GM12878 (cell line): ENCODE results near the gene MINPP1. TPM values are rescaled to one million over a fixed set of nuclear protein-coding genes. Genes with fewer than 3 reads are reported as not detected.

Experiments
- ATAC-seq: fragments of 200-7000 bp; cut with Tn5 transposase; 3 replicates; pipeline ENCODE4 v1.9.1; 2020; ENCODE audit warnings: mild to moderate bottlenecking, moderate library complexity
- BruUV-seq: library from RNA; stranded (reverse); fragments of 400-500 nt; replicated peaks from 2 replicates; lab custom pipeline; 2021; lab: Mats Ljungman, UMichigan
- CTCF ChIA-PET: fragments of 300-600 bp; sonication (Branson Sonifier 250); formaldehyde crosslinking; extraction: SDS; loops from one replicate; lab custom pipeline; 2021; ENCODE audit warnings: inconsistent platforms; lab: Yijun Ruan, JAX
- POLR2A ChIA-PET: fragments of 350-600 bp; formaldehyde crosslinking; extraction: SDS; loops from one replicate; lab custom pipeline; 2021; ENCODE audit warnings: inconsistent platforms; lab: Charles Lee
- RAD21 ChIA-PET: fragments of 300-600 bp; sonication (Branson Sonifier 250); formaldehyde crosslinking; loops from one replicate; lab custom pipeline; 2023; ENCODE audit warnings: antibody characterized with exemption; ENCODE audit not compliant: unreplicated experiment; lab: Charles Lee
- SMC1A ChIA-PET: fragments of 300-600 bp; sonication (Branson Sonifier 250); formaldehyde crosslinking; loops from one replicate; lab custom pipeline; 2023; ENCODE audit not compliant: unreplicated experiment, uncharacterized antibody; lab: Charles Lee
- DNase-seq: peaks from one replicate; pipeline ENCODE4 v3.0.0-alpha.2; 2011; ENCODE audit warnings: low read depth, low spot score
- FAIRE-seq: peaks from 3 replicates; lab custom pipeline; 2011; peaks lifted over from hg19 to GRCh38; lab: Jason Lieb, UNC
- H2AFZ ChIP-seq: 2 replicates; pipeline ENCODE4 v1.6.0; 2011; ENCODE audit warnings: low read depth, low read length, control low read depth; ENCODE audit not compliant: control insufficient read depth
- H3K27ac ChIP-seq: 2 replicates; pipeline ENCODE4 v1.5.1; 2011; ENCODE audit warnings: control low read depth; ENCODE audit not compliant: control insufficient read depth, insufficient read depth
- H3K27me3 ChIP-seq, 2 experiments: replicated peaks in 1 of 2; 2 replicates each; pipeline versions ENCODE4 v1.6.0 to v1.6.1; 2011; ENCODE audit warnings: low read length in 1 of 2; ENCODE audit not compliant: control insufficient read depth in 2 of 2, insufficient read depth in 2 of 2
- H3K36me3 ChIP-seq, 2 experiments: 2 replicates each; pipeline ENCODE4 v1.5.1; 2011; ENCODE audit warnings: low read length in 1 of 2; ENCODE audit not compliant: control insufficient read depth in 2 of 2, insufficient read depth in 2 of 2
- H3K4me1 ChIP-seq: 2 replicates; pipeline ENCODE4 v1.6.1; 2011; ENCODE audit warnings: mild to moderate bottlenecking, low read length, moderate library complexity, mixed read lengths; ENCODE audit not compliant: control insufficient read depth, insufficient read depth
- H3K4me2 ChIP-seq: 2 replicates; pipeline ENCODE4 v1.6.0; 2011; ENCODE audit warnings: control low read depth; ENCODE audit not compliant: control insufficient read depth, insufficient read depth
- H3K4me3 ChIP-seq: fragments of 200-600 bp; sonication (generic); 2 replicates; pipeline ENCODE4 v1.5.1; 2016
- H3K79me2 ChIP-seq: 2 replicates; pipeline ENCODE4 v1.6.0; 2011; ENCODE audit warnings: low read length; ENCODE audit not compliant: control insufficient read depth, insufficient read depth
- H3K9ac ChIP-seq: 2 replicates; pipeline ENCODE4 v1.8.0; 2011; ENCODE audit warnings: low read length, control low read depth, mixed read lengths; ENCODE audit not compliant: control insufficient read depth, insufficient read depth
- H3K9me3 ChIP-seq: replicated peaks from 3 replicates; pipeline ENCODE4 v1.5.1; 2011; ENCODE audit warnings: mild to moderate bottlenecking, low read length; ENCODE audit not compliant: control insufficient read depth, insufficient read depth
- H4K20me1 ChIP-seq: 2 replicates; pipeline ENCODE4 v1.6.0; 2011; ENCODE audit not compliant: control insufficient read depth, insufficient read depth
- SRF ChIP-seq, 2 experiments: IDR thresholded peaks; 2 replicates each; pipeline ENCODE4 v1.6.1; 2011; ENCODE audit warnings: low read depth in 2 of 2, low read length in 2 of 2, mild to moderate bottlenecking in 1 of 2, moderate library complexity in 1 of 2
- ZBED1 ChIP-seq: IDR thresholded peaks from 2 replicates; pipeline ENCODE4 v1.6.1; 2016; ENCODE audit warnings: borderline replicate concordance
- WGBS: methylation state at CpG from one replicate; pipeline ENCODE4 v1.1.6; 2016; ENCODE audit warnings: low lambda C conversion rate; ENCODE audit not compliant: insufficient replicate concordance, insufficient coverage; ENCODE audit errors: missing lambda C conversion rate; 5-methylcytosine and 5-hydroxymethylcytosine counted together
- in situ Hi-C: fragments of 300-500 bp; cut with MboI; formaldehyde crosslinking; loops from 9 replicates; pipeline ENCODE4 v1.14.3; 2018; ENCODE audit warnings: mixed read lengths
- intact Hi-C: fragments of 100-400 bp; cut with micrococcal nuclease; formaldehyde crosslinking; loops from one replicate; pipeline ENCODE4 v1.14.2; 2022; ENCODE audit not compliant: unreplicated experiment
- polyA plus RNA-seq, 11 experiments: library from polyadenylated mRNA; depleted of rRNA in 4 of 11; unstranded in 6 of 11; stranded (reverse) in 5 of 11; fragments of >200 nt; fragmentation: Nextera tagmentation in 4 of 11; fragmentation: Illumina TruSeq in 1 of 11; extraction: Ambion mirVana in 4 of 11; extraction: Trizol in 1 of 11; gene quantifications; 1 replicate in 1 of 11; 2 replicates in 10 of 11; pipeline versions ENCODE4 v1.2.1 to v1.2.3, GENCODE V29; 2011 to 2016; ENCODE audit warnings: inconsistent platforms in 2 of 11, missing spikeins in 2 of 11, low read depth in 1 of 11
- total RNA-seq, 4 experiments: library from RNA; depleted of rRNA in 3 of 4; stranded (reverse); fragments of >200 nt in 3 of 4; fragmentation: Illumina TruSeq in 1 of 4; extraction: Trizol in 1 of 4; gene quantifications; 2 replicates each; pipeline versions ENCODE4 v1.2.1 to v1.2.3, GENCODE V29; 2013 to 2021
- TF ChIP-seq, protein P1 (sequence below): IDR thresholded peaks from 2 replicates; pipeline ENCODE4 v1.6.1; 2012; ENCODE audit warnings: low read length, inconsistent platforms
- TF ChIP-seq, protein P2 (sequence below): IDR thresholded peaks from 2 replicates; pipeline ENCODE4 v1.6.1; 2011; ENCODE audit warnings: borderline replicate concordance, low read depth, mild to moderate bottlenecking, moderate library complexity, low read length; ENCODE audit not compliant: insufficient read depth, poor library complexity, severe bottlenecking
- TF ChIP-seq, protein P3 (sequence below): fragments of 450-650 bp; IDR thresholded peaks from 2 replicates; pipeline ENCODE4 v1.6.1; 2017; ENCODE audit warnings: antibody characterized with exemption, mild to moderate bottlenecking, moderate library complexity

MINPP1 gene
- total and polyA plus RNA-seq, 10 of the 15 experiments (the other 5 are each of a cell fraction or from before 2014, with no cell fraction given), result 3.9 to 29.2 (median 10.7) TPM

DNA sequence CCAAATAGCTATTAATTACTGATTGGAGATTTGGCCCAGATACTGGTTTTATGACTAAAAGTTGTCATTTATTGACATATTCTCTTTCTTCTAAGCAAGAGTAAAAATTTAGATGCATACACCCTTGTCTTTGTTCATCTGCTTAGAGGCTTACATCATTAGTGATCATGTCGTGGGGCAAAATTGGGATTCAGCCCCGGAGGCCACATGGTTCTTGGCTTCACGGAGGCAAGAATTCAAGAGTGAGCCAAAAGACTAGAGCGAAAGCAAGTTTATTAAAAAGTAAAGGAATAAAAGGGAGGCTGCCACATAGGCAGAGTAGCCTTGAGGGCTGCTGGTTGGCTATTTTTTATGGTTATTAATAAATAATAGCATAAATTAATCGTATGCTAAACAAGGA, 41.1 kb downstream of the MINPP1 start:
- CTCF ChIA-PET, result no interaction called here
- in situ Hi-C loops (loop anchor here (25.0 kb wide), 1 partner anchor 192 kb away; no protein-coding TSS in a partner anchor), intact Hi-C loops (no loop called here)
- Histone ChIP-seq H4K20me1 (no peaks in the 10 kb centered on the region), H3K36me3 (peaks cover 0 to 3% of the 10 kb centered on the region in 2 experiments; a peak in 1 of 4 replicates), H3K79me2 (no peaks in the 10 kb centered on the region), H3K27me3 (no peaks in the 10 kb centered on the region), H3K9me3 (peaks cover 11% of the 10 kb centered on the region; the same call in 2 of the 3 replicates), H3K4me1 (no peaks in the 10 kb centered on the region), H3K27ac (no peak overlapping the region), H2AFZ (no peak overlapping the region), H3K9ac (no peak overlapping the region), H3K4me2 (no peak overlapping the region), H3K4me3 (no peak overlapping the region)
- 76% methylated on average over 5 of the region's 5 CpGs for WGBS
- POLR2A ChIA-PET, result interaction anchor here (1.2 kb wide), 1 partner anchor 11 kb away, joined by 3 read pairs; no protein-coding TSS in a partner anchor
- TF ChIP-seq, protein P1, sequence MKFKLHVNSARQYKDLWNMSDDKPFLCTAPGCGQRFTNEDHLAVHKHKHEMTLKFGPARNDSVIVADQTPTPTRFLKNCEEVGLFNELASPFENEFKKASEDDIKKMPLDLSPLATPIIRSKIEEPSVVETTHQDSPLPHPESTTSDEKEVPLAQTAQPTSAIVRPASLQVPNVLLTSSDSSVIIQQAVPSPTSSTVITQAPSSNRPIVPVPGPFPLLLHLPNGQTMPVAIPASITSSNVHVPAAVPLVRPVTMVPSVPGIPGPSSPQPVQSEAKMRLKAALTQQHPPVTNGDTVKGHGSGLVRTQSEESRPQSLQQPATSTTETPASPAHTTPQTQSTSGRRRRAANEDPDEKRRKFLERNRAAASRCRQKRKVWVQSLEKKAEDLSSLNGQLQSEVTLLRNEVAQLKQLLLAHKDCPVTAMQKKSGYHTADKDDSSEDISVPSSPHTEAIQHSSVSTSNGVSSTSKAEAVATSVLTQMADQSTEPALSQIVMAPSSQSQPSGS, result no peak
- TF ChIP-seq, protein P2, sequence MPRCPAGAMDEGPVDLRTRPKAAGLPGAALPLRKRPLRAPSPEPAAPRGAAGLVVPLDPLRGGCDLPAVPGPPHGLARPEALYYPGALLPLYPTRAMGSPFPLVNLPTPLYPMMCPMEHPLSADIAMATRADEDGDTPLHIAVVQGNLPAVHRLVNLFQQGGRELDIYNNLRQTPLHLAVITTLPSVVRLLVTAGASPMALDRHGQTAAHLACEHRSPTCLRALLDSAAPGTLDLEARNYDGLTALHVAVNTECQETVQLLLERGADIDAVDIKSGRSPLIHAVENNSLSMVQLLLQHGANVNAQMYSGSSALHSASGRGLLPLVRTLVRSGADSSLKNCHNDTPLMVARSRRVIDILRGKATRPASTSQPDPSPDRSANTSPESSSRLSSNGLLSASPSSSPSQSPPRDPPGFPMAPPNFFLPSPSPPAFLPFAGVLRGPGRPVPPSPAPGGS, result no peak
- TF ChIP-seq, protein P3, sequence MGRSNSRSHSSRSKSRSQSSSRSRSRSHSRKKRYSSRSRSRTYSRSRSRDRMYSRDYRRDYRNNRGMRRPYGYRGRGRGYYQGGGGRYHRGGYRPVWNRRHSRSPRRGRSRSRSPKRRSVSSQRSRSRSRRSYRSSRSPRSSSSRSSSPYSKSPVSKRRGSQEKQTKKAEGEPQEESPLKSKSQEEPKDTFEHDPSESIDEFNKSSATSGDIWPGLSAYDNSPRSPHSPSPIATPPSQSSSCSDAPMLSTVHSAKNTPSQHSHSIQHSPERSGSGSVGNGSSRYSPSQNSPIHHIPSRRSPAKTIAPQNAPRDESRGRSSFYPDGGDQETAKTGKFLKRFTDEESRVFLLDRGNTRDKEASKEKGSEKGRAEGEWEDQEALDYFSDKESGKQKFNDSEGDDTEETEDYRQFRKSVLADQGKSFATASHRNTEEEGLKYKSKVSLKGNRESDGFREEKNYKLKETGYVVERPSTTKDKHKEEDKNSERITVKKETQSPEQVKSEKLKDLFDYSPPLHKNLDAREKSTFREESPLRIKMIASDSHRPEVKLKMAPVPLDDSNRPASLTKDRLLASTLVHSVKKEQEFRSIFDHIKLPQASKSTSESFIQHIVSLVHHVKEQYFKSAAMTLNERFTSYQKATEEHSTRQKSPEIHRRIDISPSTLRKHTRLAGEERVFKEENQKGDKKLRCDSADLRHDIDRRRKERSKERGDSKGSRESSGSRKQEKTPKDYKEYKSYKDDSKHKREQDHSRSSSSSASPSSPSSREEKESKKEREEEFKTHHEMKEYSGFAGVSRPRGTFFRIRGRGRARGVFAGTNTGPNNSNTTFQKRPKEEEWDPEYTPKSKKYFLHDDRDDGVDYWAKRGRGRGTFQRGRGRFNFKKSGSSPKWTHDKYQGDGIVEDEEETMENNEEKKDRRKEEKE, result no peak
- TF ChIP-seq SRF (IDR thresholded peaks at IDR 0.05; ENCODE audit: low read depth in 2 of 2, low read length in 2 of 2), result no peak
- TF ChIP-seq ZBED1, result no peak
- no peak for FAIRE-seq
- ATAC-seq, result no peak
- DNase-seq, result no peak
- BruUV-seq, result no TSS peak
- RAD21 ChIA-PET, result no interaction called here
- SMC1A ChIA-PET, result interaction anchor here (1.3 kb wide), 1 partner anchor 8 kb away, joined by 3 read pairs; no protein-coding TSS in a partner anchor
